SU-DHL-6 (cell line): ENCODE data around the gene GREB1L.

ENCODE experiments used
- H2AFZ ChIP-seq: fragments of 200-600 bp; sonication (generic); 2 replicates; pipeline ENCODE4 v1.6.1; 2014; ENCODE audit warnings: low read depth, mild to moderate bottlenecking, moderate library complexity, mixed read lengths, antibody characterized with exemption, low read length; ENCODE audit not compliant: severe bottlenecking
- H3F3A ChIP-seq: fragments of 200-600 bp; shearing (Covaris generic); 2 replicates; pipeline ENCODE4 v1.6.0; 2016; ENCODE audit warnings: antibody characterized with exemption, mild to moderate bottlenecking; ENCODE audit not compliant: insufficient read depth
- H3K27ac ChIP-seq: fragments of 200-600 bp; sonication (generic); 2 replicates; pipeline ENCODE4 v1.5.1; 2016; ENCODE audit warnings: low read depth, mild to moderate bottlenecking, low read length, moderate library complexity, mixed read lengths
- H3K27me3 ChIP-seq: fragments of 200-600 bp; sonication (generic), shearing (Covaris generic); 2 replicates; pipeline ENCODE4 v1.6.0; 2014; ENCODE audit warnings: mild to moderate bottlenecking, low read length
- H3K36me3 ChIP-seq: fragments of 200-600 bp; sonication (generic); 2 replicates; pipeline ENCODE4 v1.6.1; 2014; ENCODE audit warnings: mild to moderate bottlenecking, low read length, mixed read lengths
- H3K4me2 ChIP-seq: fragments of 300-600, 200-600 bp; shearing (Covaris generic), sonication (generic); 2 replicates; pipeline ENCODE4 v1.6.0; 2014; ENCODE audit warnings: low read length, low read depth, mild to moderate bottlenecking; ENCODE audit not compliant: poor library complexity, severe bottlenecking
- H3K4me3 ChIP-seq: fragments of 200-600 bp; sonication (generic); 2 replicates; pipeline ENCODE4 v1.5.1; 2014; ENCODE audit warnings: antibody characterized with exemption, low read length, mild to moderate bottlenecking, mixed read lengths; ENCODE audit not compliant: insufficient read depth, poor library complexity, severe bottlenecking
- H3K79me2 ChIP-seq: fragments of 200-600 bp; sonication (generic); 2 replicates; pipeline ENCODE4 v1.6.1; 2014; ENCODE audit warnings: mild to moderate bottlenecking, low read length, moderate library complexity; ENCODE audit not compliant: insufficient read depth
- H3K9ac ChIP-seq: fragments of 200-600 bp; sonication (generic); 2 replicates; pipeline ENCODE4 v1.7.0; 2014; ENCODE audit warnings: mild to moderate bottlenecking, low read length
- H3K9me2 ChIP-seq: fragments of 200-600 bp; sonication (generic); replicated peaks from 2 replicates; pipeline ENCODE4 v1.6.1; 2014; ENCODE audit warnings: low read length; ENCODE audit not compliant: insufficient read depth
- H3K9me3 ChIP-seq: fragments of 200-600 bp; sonication (generic); 2 replicates; pipeline ENCODE4 v1.6.1; 2014; ENCODE audit warnings: low read length, mixed read lengths; ENCODE audit not compliant: insufficient read depth
- H4K20me1 ChIP-seq: fragments of 200-600 bp; sonication (generic); 2 replicates; pipeline ENCODE4 v1.6.1; 2014; ENCODE audit warnings: low read depth, mild to moderate bottlenecking, antibody characterized with exemption, low read length, moderate library complexity, mixed read lengths
- CTCF ChIP-seq: fragments of 200-600 bp; sonication (generic); IDR thresholded peaks from one replicate; pipeline ENCODE4 v1.5.1; 2017; ENCODE audit warnings: antibody characterized with exemption, mild to moderate bottlenecking, low read length, moderate library complexity; ENCODE audit not compliant: insufficient read depth, poor library complexity, severe bottlenecking
- EZH2phosphoT487 ChIP-seq: fragments of 200-600 bp; sonication (generic), shearing (Covaris generic); conservative IDR thresholded peaks from 2 replicates; pipeline ENCODE4 v1.6.1; 2018; ENCODE audit warnings: mild to moderate bottlenecking, antibody characterized with exemption, low read length, moderate library complexity, mixed read lengths

Gene GREB1L

GRCh38 chr18:21261352-21261751 lies 19.3 kb downstream of the GREB1L start:
- Histone ChIP-seq H4K20me1 (no peaks in the 10 kb centered on the region), H3K4me2 (no peak overlapping the region), H3K9me2 (no peaks in the 10 kb centered on the region), H3K27me3 (no peaks in the 10 kb centered on the region), H3K9ac (no peak overlapping the region), H3K27ac (no peak overlapping the region), H3K4me3 (no peak overlapping the region), H3K9me3 (no peaks in the 10 kb centered on the region), H3F3A (no peaks in the 10 kb centered on the region), H3K79me2 (no peaks in the 10 kb centered on the region), H3K36me3 (no peaks in the 10 kb centered on the region), H2AFZ (no peak overlapping the region)
- TF ChIP-seq EZH2phosphoT487, result no peak

DNA sequence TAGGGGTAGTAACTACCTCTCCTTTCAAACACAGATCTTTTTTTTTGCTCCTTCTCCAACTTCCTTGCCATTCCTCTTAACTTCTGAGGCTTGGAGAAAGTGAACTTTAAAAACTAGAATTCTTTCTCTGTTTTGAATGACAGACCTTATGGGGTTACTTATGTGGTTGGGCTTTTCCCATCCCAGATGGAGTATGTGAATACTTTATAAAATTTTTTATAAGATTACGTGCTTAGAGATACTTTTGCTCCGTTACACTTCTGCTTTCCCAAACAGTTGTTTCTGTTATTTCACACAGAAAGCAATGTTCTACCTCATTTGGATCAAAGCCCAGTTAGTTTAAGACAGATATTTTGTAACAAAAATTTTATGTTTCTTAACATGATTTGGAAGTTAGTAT lies 20.2 kb downstream of the GREB1L start:
- Histone ChIP-seq H3F3A (no peaks in the 10 kb centered on the region), H3K27me3 (no peaks in the 10 kb centered on the region), H3K4me3 (no peak overlapping the region), H3K27ac (no peak overlapping the region), H3K79me2 (no peaks in the 10 kb centered on the region), H3K4me2 (no peak overlapping the region), H2AFZ (no peak overlapping the region), H3K9me3 (no peaks in the 10 kb centered on the region), H3K9ac (no peak overlapping the region), H3K36me3 (no peaks in the 10 kb centered on the region), H4K20me1 (no peaks in the 10 kb centered on the region), H3K9me2 (no peaks in the 10 kb centered on the region)
- TF ChIP-seq CTCF (no peak), EZH2phosphoT487 (no peak)

DNA sequence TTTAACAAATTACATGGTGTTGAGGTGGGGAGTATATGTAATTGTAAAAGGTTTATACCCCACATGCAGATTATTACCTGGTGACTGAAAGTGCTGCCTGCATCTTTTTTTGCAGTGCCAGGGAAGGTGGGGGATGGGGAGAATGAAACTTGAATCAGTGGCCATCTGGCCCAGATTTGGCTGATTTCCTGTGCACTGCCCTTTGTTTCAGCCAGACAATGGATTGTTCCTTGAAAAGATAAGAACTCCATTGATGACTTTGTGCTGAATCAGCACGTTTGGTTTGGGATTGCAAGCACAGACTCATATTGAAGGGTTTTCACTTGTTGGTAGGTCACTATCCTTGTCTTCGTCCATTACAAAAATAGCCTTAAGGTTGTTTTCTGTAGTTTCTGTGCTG lies 20.9 kb downstream of the GREB1L start:
- Histone ChIP-seq H2AFZ (no peak overlapping the region), H3K4me2 (no peak overlapping the region), H3K9ac (no peak overlapping the region), H3K27ac (no peak overlapping the region), H4K20me1 (no peaks in the 10 kb centered on the region), H3K79me2 (no peaks in the 10 kb centered on the region), H3F3A (no peaks in the 10 kb centered on the region), H3K27me3 (no peaks in the 10 kb centered on the region), H3K4me3 (no peak overlapping the region), H3K9me3 (no peaks in the 10 kb centered on the region), H3K9me2 (no peaks in the 10 kb centered on the region), H3K36me3 (no peaks in the 10 kb centered on the region)
- TF ChIP-seq EZH2phosphoT487 (no peak), CTCF (no peak)

- no peak overlapping the region for H3K4me3 ChIP-seq
Measured at GRCh38 chr18:21264651-21265050, 22.6 kb downstream of the GREB1L start.

More at GRCh38 chr18:21264651-21265050, 22.6 kb downstream of the GREB1L start:
- Histone ChIP-seq H3K9me3 (no peaks in the 10 kb centered on the region), H3F3A (no peaks in the 10 kb centered on the region), H3K79me2 (no peaks in the 10 kb centered on the region), H3K27me3 (no peaks in the 10 kb centered on the region), H3K9me2 (no peaks in the 10 kb centered on the region), H3K4me2 (no peak overlapping the region), H2AFZ (no peak overlapping the region), H3K9ac (no peak overlapping the region), H3K27ac (no peak overlapping the region), H4K20me1 (no peaks in the 10 kb centered on the region), H3K36me3 (no peaks in the 10 kb centered on the region)
- no peak for TF ChIP-seq CTCF
- TF ChIP-seq EZH2phosphoT487, result no peak
